ENCODE data around the gene METTL22. TPM values are rescaled to one million over a fixed set of nuclear protein-coding genes. Genes with fewer than 3 reads are reported as not detected.

The METTL22 gene
- total and polyA plus RNA-seq, 2 donors (not counting 3 experiments of a cell fraction or from before 2014, with no cell fraction given), result 42.0 to 52.6 TPM

DNA sequence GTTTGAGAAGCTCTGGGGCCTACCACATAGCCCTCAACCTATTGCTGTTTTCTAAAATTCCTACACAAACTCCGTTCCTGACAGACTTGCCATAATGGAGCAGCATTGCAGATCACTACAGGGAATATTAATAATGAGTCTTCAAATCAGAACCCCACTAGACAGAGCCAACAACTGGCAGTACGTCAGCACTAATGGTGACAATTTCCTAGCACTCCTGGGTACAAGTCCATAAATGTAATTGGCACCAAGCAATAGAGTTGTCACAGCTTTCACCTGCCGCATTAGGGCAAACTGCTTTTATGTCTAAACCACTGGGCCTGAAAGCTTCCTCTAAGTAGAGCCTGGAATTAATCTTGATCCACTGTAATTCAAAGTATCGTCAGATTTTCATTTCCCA is 27.4 kb downstream of the METTL22 start:
- H3K4me1 ChIP-seq (ENCODE audit: control insufficient read depth, extremely low read depth, insufficient read depth, low read length), result no peaks in the 10 kb centered on the region
- ChIA-PET CTCF (no interaction called here), POLR2A (interaction anchor here (0.7 kb wide), 1 partner anchor 236 kb away, joined by 3 read pairs; no protein-coding TSS in a partner anchor)
- dilution Hi-C loops (cut with MboI; ENCODE audit: extremely low pct_ligation_motif_present, low sequenced_read_pairs) (no loop called here), intact Hi-C loops (cut with micrococcal nuclease) (no loop called here)
- H3K9ac ChIP-seq (replicated peaks; ENCODE audit: extremely low read depth, insufficient read depth, low read length), result no peak overlapping the region
- TF ChIP-seq JUN (IDR thresholded peaks at IDR 0.05; ENCODE audit: borderline replicate concordance, insufficient read depth, insufficient read length, low read depth) (no peak), EZH2 (IDR thresholded peaks at IDR 0.05; ENCODE audit: borderline replicate concordance, low read depth, low read length, severe bottlenecking) (no peak), MYC (IDR thresholded peaks at IDR 0.05; ENCODE audit: low read depth, low read length) (no peak)
- no peaks in the 10 kb centered on the region for H4K20me1 ChIP-seq (replicated peaks; ENCODE audit: control insufficient read depth, extremely low read depth, insufficient read depth, low read length)
- H2AFZ ChIP-seq (ENCODE audit: low read depth, low read length), result no peak overlapping the region
- H3K27ac ChIP-seq (ENCODE audit: insufficient read depth, low read depth, low read length), result no peak overlapping the region
- H3K9me1 ChIP-seq (replicated peaks; ENCODE audit: control insufficient read depth, extremely low read depth, insufficient read depth, low read length), result no peaks in the 10 kb centered on the region
- no peaks in the 10 kb centered on the region for H3K79me2 ChIP-seq (ENCODE audit: control insufficient read depth, insufficient read depth, low read length)
- FAIRE-seq, result no peak
- no peaks in the 10 kb centered on the region for H3K27me3 ChIP-seq (ENCODE audit: control insufficient read depth in 2 of 2, insufficient read depth in 2 of 2, low read length in 2 of 2)
- peaks cover 7 to 28% of the 10 kb centered on the region in 2 experiments for H3K36me3 ChIP-seq (ENCODE audit: control insufficient read depth in 2 of 2, extremely low read depth in 1 of 2, insufficient read depth in 2 of 2, low read length in 2 of 2)
- no peak overlapping the region for H3K4me2 ChIP-seq (ENCODE audit: insufficient read depth, low read length)
- H3K9me3 ChIP-seq (replicated peaks; ENCODE audit: control insufficient read depth, insufficient read depth, low read length), result no peaks in the 10 kb centered on the region
- no peak for DNase-seq (ENCODE audit: low read depth, low spot score)
- BruUV-seq (replicated peaks), result no TSS peak
- no peak overlapping the region for H3K4me3 ChIP-seq (replicated peaks in 1 of 3; ENCODE audit: insufficient read depth in 1 of 3, low read depth in 1 of 3, low read length in 3 of 3)

GRCh38 chr16:8649829-8650554 is 28.5 kb downstream of the METTL22 start:
- H3K4me2 ChIP-seq (ENCODE audit: insufficient read depth, low read length), result no peak overlapping the region
- intact Hi-C loops (cut with micrococcal nuclease), result no loop called here
- H4K20me1 ChIP-seq (replicated peaks; ENCODE audit: control insufficient read depth, extremely low read depth, insufficient read depth, low read length), result no peaks in the 10 kb centered on the region
- no peaks in the 10 kb centered on the region for H3K4me1 ChIP-seq (ENCODE audit: control insufficient read depth, extremely low read depth, insufficient read depth, low read length)
- no peak overlapping the region for H3K4me3 ChIP-seq (replicated peaks in 1 of 3; ENCODE audit: insufficient read depth in 1 of 3, low read depth in 1 of 3, low read length in 3 of 3)
- H3K9me1 ChIP-seq (replicated peaks; ENCODE audit: control insufficient read depth, extremely low read depth, insufficient read depth, low read length), result no peaks in the 10 kb centered on the region
- H3K79me2 ChIP-seq (ENCODE audit: control insufficient read depth, insufficient read depth, low read length), result no peaks in the 10 kb centered on the region
- CTCF ChIA-PET, result no interaction called here
- no peak for FAIRE-seq
- no peak for DNase-seq (ENCODE audit: low read depth, low spot score)
- dilution Hi-C loops (cut with MboI; ENCODE audit: extremely low pct_ligation_motif_present, low sequenced_read_pairs), result no loop called here
- H3K9me3 ChIP-seq (replicated peaks; ENCODE audit: control insufficient read depth, insufficient read depth, low read length), result no peaks in the 10 kb centered on the region
- H3K27ac ChIP-seq (ENCODE audit: insufficient read depth, low read depth, low read length), result no peak overlapping the region
- no peak overlapping the region for H3K9ac ChIP-seq (replicated peaks; ENCODE audit: extremely low read depth, insufficient read depth, low read length)
- TF ChIP-seq POLR2A (IDR thresholded peaks at IDR 0.05; ENCODE audit: low read depth, low read length) (no peak), EZH2 (IDR thresholded peaks at IDR 0.05; ENCODE audit: borderline replicate concordance, low read depth, low read length, severe bottlenecking) (no peak), MAX (IDR thresholded peaks at IDR 0.05; ENCODE audit: insufficient read depth, insufficient read length) (no peak), FOS (IDR thresholded peaks at IDR 0.05; ENCODE audit: borderline replicate concordance, insufficient read depth, low read length) (no peak), GATA2 (IDR thresholded peaks at IDR 0.05; ENCODE audit: insufficient read depth, insufficient read length, low read depth, low read length) (no peak), JUN (IDR thresholded peaks at IDR 0.05; ENCODE audit: borderline replicate concordance, insufficient read depth, insufficient read length, low read depth) (no peak)
- POLR2A ChIA-PET, result no interaction called here
- no peaks in the 10 kb centered on the region for H3K27me3 ChIP-seq (ENCODE audit: control insufficient read depth in 2 of 2, insufficient read depth in 2 of 2, low read length in 2 of 2)
- H3K36me3 ChIP-seq (ENCODE audit: control insufficient read depth in 2 of 2, extremely low read depth in 1 of 2, insufficient read depth in 2 of 2, low read length in 2 of 2), result peaks cover 2 to 20% of the 10 kb centered on the region in 2 experiments
- H2AFZ ChIP-seq (ENCODE audit: low read depth, low read length), result no peak overlapping the region
- no TSS peak for BruUV-seq (replicated peaks)
